HG02981 (cell line): Measurements from ENCODE around the gene IL1RN.
"Not testable (repeated sequence)": the region's sequence is repeated elsewhere in the genome, so short reads cannot be mapped to it uniquely, and the experiment has no call there.

Experiments
- ATAC-seq: cut with Tn5 transposase; IDR thresholded peaks from one replicate; pipeline ENCODE4 v1.9.1; 2021; ENCODE audit warnings: mild to moderate bottlenecking, moderate library complexity; ENCODE audit not compliant: unreplicated experiment

Gene IL1RN

GRCh38 chr2:113126845-113127645 lies at the start of gene IL1RN:
IL1RN (plus strand) TSS chr2:113127598; CDS start chr2:113127625, 27 bp downstream.
- no peak for ATAC-seq

GRCh38 chr2:113077921-113078320 lies 49.5 kb upstream of the IL1RN start:
- ATAC-seq, result no peak

- ATAC-seq, result no peak
These were observed 49.0 kb upstream of the IL1RN start for GRCh38 chr2:113078350-113078839.

- ATAC-seq, result no peak
These were observed 48.3 kb upstream of the IL1RN start for GRCh38 chr2:113079131-113079530.

GRCh38 chr2:113080134-113080533 lies 47.3 kb upstream of the IL1RN start:
- ATAC-seq, result peak; percentile 61

- ATAC-seq, result no peak
These were observed 45.7 kb upstream of the IL1RN start for GRCh38 chr2:113081488-113082210.

- no peak for ATAC-seq
These were observed 44.1 kb upstream of the IL1RN start for GRCh38 chr2:113083296-113083695.

- no peak for ATAC-seq
These were observed 43.0 kb upstream of the IL1RN start for GRCh38 chr2:113084249-113085000.

- no peak for ATAC-seq
These were observed 41.9 kb upstream of the IL1RN start for GRCh38 chr2:113085542-113085941.

GRCh38 chr2:113088213-113088992 lies 39.0 kb upstream of the IL1RN start:
- ATAC-seq, result no peak

- ATAC-seq, result no peak
These were observed 37.5 kb upstream of the IL1RN start for GRCh38 chr2:113089916-113090315.

- ATAC-seq, result no peak
These were observed 36.0 kb upstream of the IL1RN start for GRCh38 chr2:113091231-113091896.

- ATAC-seq, result no peak
These were observed 34.4 kb upstream of the IL1RN start for GRCh38 chr2:113092864-113093612.

GRCh38 chr2:113093613-113093977 lies 33.8 kb upstream of the IL1RN start:
- ATAC-seq, result no peak

GRCh38 chr2:113096306-113096705 lies 31.1 kb upstream of the IL1RN start:
- not testable (repeated sequence) for ATAC-seq

- ATAC-seq, result not testable (repeated sequence)
These were observed 30.4 kb upstream of the IL1RN start for GRCh38 chr2:113096842-113097618.

- ATAC-seq, result no peak
These were observed 29.4 kb upstream of the IL1RN start for GRCh38 chr2:113098041-113098440.

- ATAC-seq, result no peak
These were observed 28.9 kb upstream of the IL1RN start for GRCh38 chr2:113098532-113098931.

- no peak for ATAC-seq
These were observed 25.3 kb upstream of the IL1RN start for GRCh38 chr2:113102133-113102532.
